OCI-LY1 (cell line): ENCODE data around the gene OR2A25.

Experiments
- H2AFZ ChIP-seq: fragments of 200-600 bp; sonication (generic), shearing (Covaris generic); 2 replicates; pipeline ENCODE4 v1.6.0; 2014; ENCODE audit warnings: antibody characterized with exemption, mild to moderate bottlenecking, low read length
- H3F3A ChIP-seq: fragments of 200-600 bp; sonication (generic), shearing (Covaris generic); 2 replicates; pipeline ENCODE4 v1.6.0; 2014; ENCODE audit warnings: mild to moderate bottlenecking, antibody characterized with exemption, low read length, moderate library complexity; ENCODE audit not compliant: insufficient read depth
- H3K27ac ChIP-seq: fragments of 200-600 bp; sonication (generic); 2 replicates; pipeline ENCODE4 v1.5.1; 2014; ENCODE audit warnings: low read length, mixed run types, mild to moderate bottlenecking, low read depth; ENCODE audit not compliant: poor library complexity, severe bottlenecking
- H3K27me3 ChIP-seq: fragments of 200-600 bp; sonication (generic); 2 replicates; pipeline ENCODE4 v1.6.0; 2014; ENCODE audit warnings: antibody characterized with exemption, mild to moderate bottlenecking, low read length, moderate library complexity; ENCODE audit not compliant: insufficient read depth
- H3K36me3 ChIP-seq: fragments of 200-600 bp; sonication (generic); 2 replicates; pipeline ENCODE4 v1.6.1; 2014; ENCODE audit warnings: mild to moderate bottlenecking, antibody characterized with exemption, low read length, moderate library complexity, mixed read lengths; ENCODE audit not compliant: insufficient read depth
- H3K4me1 ChIP-seq: fragments of 200-600 bp; sonication (generic); 2 replicates; pipeline ENCODE4 v1.5.1; 2014; ENCODE audit warnings: mild to moderate bottlenecking, low read length, moderate library complexity; ENCODE audit not compliant: insufficient read depth, severe bottlenecking
- H3K4me2 ChIP-seq: fragments of 200-600 bp; sonication (generic), shearing (Covaris generic); 2 replicates; pipeline ENCODE4 v1.6.1; 2014; ENCODE audit warnings: low read length
- H3K4me3 ChIP-seq: fragments of 200-600 bp; sonication (generic); 2 replicates; pipeline ENCODE4 v1.5.1; 2014; ENCODE audit warnings: low read length, low read depth, mild to moderate bottlenecking, mixed read lengths; ENCODE audit not compliant: poor library complexity, severe bottlenecking
- H3K79me2 ChIP-seq: fragments of 200-600 bp; shearing (Covaris generic); 2 replicates; pipeline ENCODE4 v1.6.1; 2016; ENCODE audit warnings: mixed run types, low read length, mixed read lengths; ENCODE audit not compliant: insufficient read depth
- H3K9ac ChIP-seq: fragments of 200-600 bp; sonication (generic), shearing (Covaris generic); 2 replicates; pipeline ENCODE4 v1.6.1; 2014; ENCODE audit warnings: mild to moderate bottlenecking, low read length, mixed read lengths
- H3K9me2 ChIP-seq: fragments of 200-600 bp; sonication (generic), shearing (Covaris generic); 2 replicates; pipeline ENCODE4 v1.6.1; 2014; ENCODE audit warnings: low read depth, mild to moderate bottlenecking, low read length, mixed read lengths
- H3K9me3 ChIP-seq: fragments of 200-600 bp; shearing (Covaris generic); 2 replicates; pipeline ENCODE4 v1.6.1; 2014; ENCODE audit warnings: low read length, mixed read lengths
- H4K20me1 ChIP-seq: fragments of 200-600 bp; sonication (generic), shearing (Covaris generic); 2 replicates; pipeline ENCODE4 v1.6.0; 2016; ENCODE audit warnings: mild to moderate bottlenecking, low read length; ENCODE audit not compliant: insufficient read depth
- EZH2 ChIP-seq: fragments of 200-600 bp; sonication (generic), shearing (Covaris generic); IDR thresholded peaks from 2 replicates; pipeline ENCODE4 v1.8.0; 2017; ENCODE audit warnings: borderline replicate concordance, mixed run types, mild to moderate bottlenecking, antibody characterized with exemption, low read length, moderate library complexity, mixed read lengths
- TF ChIP-seq, protein P1 (sequence below): fragments of 200-600 bp; sonication (generic), shearing (Covaris generic); IDR thresholded peaks from 2 replicates; pipeline ENCODE4 v1.5.1; 2017; ENCODE audit warnings: mild to moderate bottlenecking, antibody characterized with exemption, low read length, moderate library complexity, mixed read lengths

OR2A25 gene

DNA sequence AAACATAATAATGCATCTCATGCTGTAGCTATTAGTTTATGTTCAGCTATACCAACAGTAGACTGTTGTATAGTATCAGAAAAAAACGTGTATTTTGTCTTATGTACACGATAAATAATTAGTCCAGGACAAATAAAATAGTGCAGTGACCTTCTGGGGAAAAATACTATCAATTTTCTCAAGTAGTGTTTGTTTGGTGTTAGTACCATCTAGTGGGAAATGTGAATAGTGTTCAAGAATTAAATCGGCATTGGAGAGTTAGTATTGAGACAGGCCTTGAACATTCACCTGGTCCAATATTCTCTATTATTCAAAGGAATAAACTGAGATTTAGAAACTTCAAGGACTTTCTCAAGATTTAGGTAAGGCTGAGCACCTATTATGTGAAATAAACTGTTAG, 42.5 kb upstream of the OR2A25 start:
- no peaks in the 10 kb centered on the region for H3K36me3 ChIP-seq
- H3F3A ChIP-seq = no peaks in the 10 kb centered on the region
- H3K27me3 ChIP-seq = no peaks in the 10 kb centered on the region
- no peaks in the 10 kb centered on the region for H3K4me1 ChIP-seq
- no peak overlapping the region for H3K9ac ChIP-seq
- TF ChIP-seq EZH2 = no peak
- TF ChIP-seq, protein P1, sequence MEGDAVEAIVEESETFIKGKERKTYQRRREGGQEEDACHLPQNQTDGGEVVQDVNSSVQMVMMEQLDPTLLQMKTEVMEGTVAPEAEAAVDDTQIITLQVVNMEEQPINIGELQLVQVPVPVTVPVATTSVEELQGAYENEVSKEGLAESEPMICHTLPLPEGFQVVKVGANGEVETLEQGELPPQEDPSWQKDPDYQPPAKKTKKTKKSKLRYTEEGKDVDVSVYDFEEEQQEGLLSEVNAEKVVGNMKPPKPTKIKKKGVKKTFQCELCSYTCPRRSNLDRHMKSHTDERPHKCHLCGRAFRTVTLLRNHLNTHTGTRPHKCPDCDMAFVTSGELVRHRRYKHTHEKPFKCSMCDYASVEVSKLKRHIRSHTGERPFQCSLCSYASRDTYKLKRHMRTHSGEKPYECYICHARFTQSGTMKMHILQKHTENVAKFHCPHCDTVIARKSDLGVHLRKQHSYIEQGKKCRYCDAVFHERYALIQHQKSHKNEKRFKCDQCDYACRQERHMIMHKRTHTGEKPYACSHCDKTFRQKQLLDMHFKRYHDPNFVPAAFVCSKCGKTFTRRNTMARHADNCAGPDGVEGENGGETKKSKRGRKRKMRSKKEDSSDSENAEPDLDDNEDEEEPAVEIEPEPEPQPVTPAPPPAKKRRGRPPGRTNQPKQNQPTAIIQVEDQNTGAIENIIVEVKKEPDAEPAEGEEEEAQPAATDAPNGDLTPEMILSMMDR = 0 out of 2 replicates have a peak, but pooled peaks have one; percentile 22
- no peaks in the 10 kb centered on the region for H3K9me3 ChIP-seq
- no peak overlapping the region for H3K27ac ChIP-seq
- H2AFZ ChIP-seq = no peak overlapping the region
- no peaks in the 10 kb centered on the region for H3K9me2 ChIP-seq
- no peak overlapping the region for H3K4me3 ChIP-seq
- no peaks in the 10 kb centered on the region for H4K20me1 ChIP-seq
- no peak overlapping the region for H3K4me2 ChIP-seq
- no peaks in the 10 kb centered on the region for H3K79me2 ChIP-seq

DNA sequence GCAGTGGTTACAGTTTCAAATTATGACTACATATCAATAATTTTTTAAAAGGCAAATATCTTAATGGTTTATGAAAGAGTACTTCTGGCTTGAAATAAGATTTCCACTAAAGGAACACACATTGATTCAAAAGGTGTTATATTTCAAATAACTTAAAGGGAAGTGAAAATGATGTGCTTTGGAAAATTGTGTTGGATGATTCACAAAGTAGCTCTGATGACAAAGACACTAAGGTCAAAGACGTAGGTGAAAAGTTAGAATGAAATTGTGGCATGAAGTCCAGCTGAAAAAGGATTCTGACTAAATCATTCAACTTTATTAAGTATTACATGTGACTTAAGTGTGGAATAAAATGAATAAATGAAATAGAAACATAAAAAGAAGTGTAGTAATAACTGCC, 41.6 kb upstream of the OR2A25 start:
- Histone ChIP-seq H4K20me1 (no peaks in the 10 kb centered on the region), H3K27ac (no peak overlapping the region), H3K79me2 (no peaks in the 10 kb centered on the region), H3K27me3 (no peaks in the 10 kb centered on the region), H3F3A (no peaks in the 10 kb centered on the region), H3K36me3 (no peaks in the 10 kb centered on the region), H2AFZ (no peak overlapping the region), H3K4me1 (no peaks in the 10 kb centered on the region), H3K4me2 (no peak overlapping the region), H3K4me3 (no peak overlapping the region), H3K9me3 (no peaks in the 10 kb centered on the region), H3K9ac (no peak overlapping the region), H3K9me2 (no peaks in the 10 kb centered on the region)
- TF ChIP-seq EZH2 = no peak
- TF ChIP-seq, protein P1 = no peak

- Histone ChIP-seq H3K9me2 (no peaks in the 10 kb centered on the region), H3K9me3 (no peaks in the 10 kb centered on the region)
These were observed 41.1 kb upstream of the OR2A25 start for GRCh38 chr7:144028547-144028946.

More at GRCh38 chr7:144028547-144028946, 41.1 kb upstream of the OR2A25 start:
- Histone ChIP-seq H4K20me1 (no peaks in the 10 kb centered on the region), H3K4me2 (no peak overlapping the region), H3K9ac (no peak overlapping the region), H3K27ac (no peak overlapping the region), H3K79me2 (no peaks in the 10 kb centered on the region), H3K4me3 (no peak overlapping the region), H2AFZ (no peak overlapping the region), H3F3A (no peaks in the 10 kb centered on the region), H3K36me3 (no peaks in the 10 kb centered on the region), H3K4me1 (no peaks in the 10 kb centered on the region), H3K27me3 (no peaks in the 10 kb centered on the region)
- TF ChIP-seq, protein P1 = no peak
- no peak for TF ChIP-seq EZH2
